IMR-90 (cell line): Measurements from ENCODE around the gene ABHD2. TPM values are rescaled to one million over a fixed set of nuclear protein-coding genes. Genes with fewer than 3 reads are reported as not detected.

Experiments
- ATAC-seq: fragments of 200-7000 bp; cut with Tn5 transposase; 2 replicates; pipeline ENCODE4 v1.9.1; 2020; ENCODE audit warnings: low read depth, mild to moderate bottlenecking, moderate library complexity
- BruUV-seq: library from RNA; stranded (reverse); fragments of 400-500 nt; replicated peaks from 2 replicates; lab custom pipeline; 2021; lab: Mats Ljungman, UMichigan
- CTCF ChIA-PET: fragments of 300-600 bp; formaldehyde crosslinking; extraction: SDS; loops from one replicate; lab custom pipeline; 2021; ENCODE audit warnings: antibody characterized with exemption; lab: Yijun Ruan, JAX
- POLR2A ChIA-PET: fragments of 300-600 bp; sonication (Branson Sonifier 250); formaldehyde crosslinking; loops from one replicate; lab custom pipeline; 2022; ENCODE audit warnings: antibody characterized with exemption; ENCODE audit not compliant: unreplicated experiment; lab: Charles Lee
- DNase-seq: peaks from one replicate; pipeline ENCODE4 v3.0.0; 2013
- H2AFZ ChIP-seq: replicated peaks from 2 replicates; pipeline ENCODE3; 2013; ENCODE audit warnings: low read length, mild to moderate bottlenecking; ENCODE audit not compliant: poor library complexity
- H2AK5ac ChIP-seq: 2 replicates; pipeline ENCODE4 v1.6.1; 2013; ENCODE audit warnings: low read depth, low read length, inconsistent platforms
- H2AK9ac ChIP-seq: replicated peaks from 2 replicates; pipeline ENCODE3; 2013; ENCODE audit warnings: mild to moderate bottlenecking, low read depth, low read length, moderate library complexity; ENCODE audit not compliant: poor library complexity
- H2BK120ac ChIP-seq: 2 replicates; pipeline ENCODE4 v1.6.1; 2013; ENCODE audit warnings: low read depth, low read length, inconsistent platforms
- H2BK15ac ChIP-seq: 3 replicates; pipeline ENCODE4 v1.6.1; 2013; ENCODE audit warnings: low read depth, low read length, inconsistent platforms
- H2BK20ac ChIP-seq: 2 replicates; pipeline ENCODE4 v1.6.1; 2013; ENCODE audit warnings: low read depth, mild to moderate bottlenecking, inconsistent platforms, low read length, moderate library complexity
- H2BK5ac ChIP-seq: 2 replicates; pipeline ENCODE4 v1.6.1; 2013; ENCODE audit warnings: mild to moderate bottlenecking, low read depth, low read length, inconsistent platforms; ENCODE audit not compliant: poor library complexity, severe bottlenecking
- H3K14ac ChIP-seq: replicated peaks from 2 replicates; pipeline ENCODE4 v1.6.1; 2013; ENCODE audit warnings: low read depth, low read length, inconsistent platforms
- H3K18ac ChIP-seq: 2 replicates; pipeline ENCODE4 v1.6.1; 2013; ENCODE audit warnings: low read depth, low read length, control low read depth
- H3K23ac ChIP-seq: 2 replicates; pipeline ENCODE4 v1.6.1; 2013; ENCODE audit warnings: low read depth, low read length, inconsistent platforms
- H3K27ac ChIP-seq: 2 replicates; pipeline ENCODE4 v1.5.1; 2013; ENCODE audit warnings: mild to moderate bottlenecking, control low read depth, low read length; ENCODE audit not compliant: insufficient read depth
- H3K27me3 ChIP-seq: 2 replicates; pipeline ENCODE4 v1.6.1; 2013; ENCODE audit warnings: low read length; ENCODE audit not compliant: control insufficient read depth, insufficient read depth
- H3K36me3 ChIP-seq: 2 replicates; pipeline ENCODE4 v1.6.1; 2013; ENCODE audit warnings: low read length, mixed read lengths; ENCODE audit not compliant: control insufficient read depth, insufficient read depth
- H3K4ac ChIP-seq: 2 replicates; pipeline ENCODE4 v1.6.1; 2013; ENCODE audit warnings: low read depth, low read length, inconsistent platforms
- H3K4me1 ChIP-seq: 2 replicates; pipeline ENCODE4 v1.6.1; 2013; ENCODE audit warnings: low read length, mixed read lengths; ENCODE audit not compliant: control insufficient read depth, insufficient read depth
- H3K4me2 ChIP-seq: 2 replicates; pipeline ENCODE4 v1.6.1; 2013; ENCODE audit warnings: low read depth, mild to moderate bottlenecking, control low read depth, low read length, moderate library complexity
- H3K4me3 ChIP-seq: 2 replicates; pipeline ENCODE4 v1.5.1; 2013; ENCODE audit warnings: low read depth, mild to moderate bottlenecking, control low read depth, low read length, moderate library complexity; ENCODE audit not compliant: insufficient read depth
- H3K56ac ChIP-seq: 2 replicates; pipeline ENCODE4 v1.6.1; 2013; ENCODE audit warnings: low read length, inconsistent platforms; ENCODE audit not compliant: insufficient read depth; ENCODE audit errors: extremely low read depth
- H3K79me1 ChIP-seq, 2 experiments: 2 replicates each; pipeline ENCODE4 v1.6.1; 2013; ENCODE audit warnings: low read length in 2 of 2, inconsistent platforms in 1 of 2, low read depth in 1 of 2
- H3K9ac ChIP-seq: 2 replicates; pipeline ENCODE4 v1.6.1; 2013; ENCODE audit warnings: low read depth, low read length, control low read depth
- H3K9me1 ChIP-seq: 2 replicates; pipeline ENCODE4 v1.6.1; 2013; ENCODE audit warnings: low read length, inconsistent platforms; ENCODE audit not compliant: insufficient read depth
- H3K9me3 ChIP-seq: 2 replicates; pipeline ENCODE4 v1.6.1; 2013; ENCODE audit warnings: low read length; ENCODE audit not compliant: control insufficient read depth, insufficient read depth
- H4K20me1 ChIP-seq: 2 replicates; pipeline ENCODE4 v1.6.1; 2013; ENCODE audit warnings: low read length, inconsistent platforms; ENCODE audit not compliant: insufficient read depth
- H4K5ac ChIP-seq: 2 replicates; pipeline ENCODE4 v1.6.1; 2013; ENCODE audit warnings: mild to moderate bottlenecking, low read depth, low read length, control low read depth
- H4K8ac ChIP-seq, 2 experiments: 2 replicates each; pipeline ENCODE4 v1.6.1; 2013; ENCODE audit warnings: low read depth in 2 of 2, low read length in 2 of 2, control low read depth in 1 of 2, inconsistent platforms in 1 of 2
- H4K91ac ChIP-seq: 2 replicates; pipeline ENCODE4 v1.6.1; 2013; ENCODE audit warnings: low read depth, low read length, inconsistent platforms; ENCODE audit not compliant: insufficient read depth
- CEBPB ChIP-seq: IDR thresholded peaks from 2 replicates; pipeline ENCODE4 v1.6.1; 2012; ENCODE audit warnings: low read depth, low read length, improper control_type of control experiment
- CHD1 ChIP-seq: IDR thresholded peaks from 2 replicates; pipeline ENCODE4 v1.6.1; 2012; ENCODE audit warnings: low read depth, low read length, improper control_type of control experiment
- FOS ChIP-seq: fragments of 150-350 bp; IDR thresholded peaks from 2 replicates; pipeline ENCODE4 v1.6.1; 2016; ENCODE audit warnings: low read depth, low read length
- RCOR1 ChIP-seq: IDR thresholded peaks from 2 replicates; pipeline ENCODE4 v1.6.1; 2012; ENCODE audit warnings: mild to moderate bottlenecking, low read length, improper control_type of control experiment; ENCODE audit not compliant: insufficient replicate concordance
- RFX5 ChIP-seq: IDR thresholded peaks from 2 replicates; pipeline ENCODE4 v1.8.0; 2012; ENCODE audit warnings: low read depth, mild to moderate bottlenecking, low read length, moderate library complexity
- SMC3 ChIP-seq: fragments of 150-350 bp; IDR thresholded peaks from 2 replicates; pipeline ENCODE4 v1.6.1; 2016; ENCODE audit warnings: low read depth, mild to moderate bottlenecking, antibody characterized with exemption, low read length, moderate library complexity
- WGBS, 2 experiments: methylation state at CpG; one replicate each; pipeline versions ENCODE4 v1.1.5 to v1.1.7; 2013; ENCODE audit warnings: missing lambda C conversion rate in 2 of 2; ENCODE audit not compliant: insufficient read length in 1 of 2; ENCODE audit errors: extremely low coverage in 2 of 2; 5-methylcytosine and 5-hydroxymethylcytosine counted together
- dilution Hi-C: fragments of 300-500 bp; cut with HindIII; formaldehyde crosslinking; loops from one replicate; pipeline ENCODE4 v1.14.3; 2018; ENCODE audit warnings: low sequenced_read_pairs; ENCODE audit not compliant: unreplicated experiment
- in situ Hi-C: fragments of 300-500 bp; cut with MboI; formaldehyde crosslinking; loops from 3 replicates; pipeline ENCODE4 v1.14.3; 2019; ENCODE audit warnings: low sequenced_read_pairs, inconsistent platforms, mixed read lengths
- intact Hi-C: fragments of 100-400 bp; cut with micrococcal nuclease; formaldehyde crosslinking; loops from 2 replicates; pipeline ENCODE4 v1.10.0; 2022
- polyA plus RNA-seq, 3 experiments: library from polyadenylated mRNA; depleted of rRNA; stranded (reverse); fragments of >200 nt; gene quantifications; 2 replicates each; pipeline ENCODE4 v1.2.3, GENCODE V29; 2012; ENCODE audit warnings: low replicate concordance in 1 of 3
- total RNA-seq: library from RNA; depleted of rRNA; stranded (reverse); fragments of >200 nt; gene quantifications from 2 replicates; pipeline ENCODE4 v1.2.3, GENCODE V29; 2012
- TF ChIP-seq, protein P1 (sequence below): fragments of 150-350 bp; IDR thresholded peaks from 2 replicates; pipeline ENCODE4 v1.6.1; 2017; ENCODE audit warnings: mild to moderate bottlenecking, antibody characterized with exemption, low read length, low read depth
- TF ChIP-seq, protein P2 (sequence below): conservative IDR thresholded peaks from 2 replicates; pipeline ENCODE4 v1.5.1; 2012; ENCODE audit warnings: mild to moderate bottlenecking, low read depth, low read length, improper control_type of control experiment

The ABHD2 gene
- total and polyA plus RNA-seq, 2 of the 4 experiments (the other 2 are of a cell fraction): 31.2 to 62.9 TPM

GRCh38 chr15:89072277-89072869, 15.9 kb upstream of the ABHD2 start:
- Histone ChIP-seq H3K36me3 (no peaks in the 10 kb centered on the region), H4K5ac (no peak overlapping the region), H3K18ac (no peak overlapping the region), H2BK5ac (no peak overlapping the region), H3K4me1 (peaks cover 2% of the 10 kb centered on the region; the same call in 1 of the 2 replicates), H2BK15ac (no peak overlapping the region), H2AK9ac (no peak overlapping the region), H3K27me3 (no peaks in the 10 kb centered on the region), H3K14ac (no peak overlapping the region), H3K4ac (no peak overlapping the region), H3K9me3 (peaks cover 4% of the 10 kb centered on the region), H3K56ac (no peak overlapping the region), H2BK20ac (no peak overlapping the region), H3K4me2 (no peak overlapping the region), H4K91ac (no peak overlapping the region), H3K79me1 (no peaks in the 10 kb centered on the region), H2AK5ac (no peak overlapping the region), H3K4me3 (no peak overlapping the region), H4K20me1 (no peaks in the 10 kb centered on the region), H2AFZ (no peak overlapping the region), H3K27ac (no peak overlapping the region), H3K23ac (no peak overlapping the region), H2BK120ac (no peak overlapping the region), H3K9ac (no peak overlapping the region), H3K9me1 (no peaks in the 10 kb centered on the region), H4K8ac (no peak overlapping the region)
- no peak for DNase-seq
- dilution Hi-C loops: no loop called here
- intact Hi-C loops: no loop called here
- no peak for ATAC-seq
- WGBS, 2 experiments: 67% methylated on average over 1 of the region's 3 CpGs; no CpG with 5 or more reads in 1 of the 2 experiments
- TF ChIP-seq, protein P1, sequence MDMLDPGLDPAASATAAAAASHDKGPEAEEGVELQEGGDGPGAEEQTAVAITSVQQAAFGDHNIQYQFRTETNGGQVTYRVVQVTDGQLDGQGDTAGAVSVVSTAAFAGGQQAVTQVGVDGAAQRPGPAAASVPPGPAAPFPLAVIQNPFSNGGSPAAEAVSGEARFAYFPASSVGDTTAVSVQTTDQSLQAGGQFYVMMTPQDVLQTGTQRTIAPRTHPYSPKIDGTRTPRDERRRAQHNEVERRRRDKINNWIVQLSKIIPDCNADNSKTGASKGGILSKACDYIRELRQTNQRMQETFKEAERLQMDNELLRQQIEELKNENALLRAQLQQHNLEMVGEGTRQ: no peak
- TF ChIP-seq CEBPB (no peak), CHD1 (no peak), RFX5 (no peak), FOS (no peak), SMC3 (no peak), RCOR1 (no peak)
- TF ChIP-seq, protein P2, sequence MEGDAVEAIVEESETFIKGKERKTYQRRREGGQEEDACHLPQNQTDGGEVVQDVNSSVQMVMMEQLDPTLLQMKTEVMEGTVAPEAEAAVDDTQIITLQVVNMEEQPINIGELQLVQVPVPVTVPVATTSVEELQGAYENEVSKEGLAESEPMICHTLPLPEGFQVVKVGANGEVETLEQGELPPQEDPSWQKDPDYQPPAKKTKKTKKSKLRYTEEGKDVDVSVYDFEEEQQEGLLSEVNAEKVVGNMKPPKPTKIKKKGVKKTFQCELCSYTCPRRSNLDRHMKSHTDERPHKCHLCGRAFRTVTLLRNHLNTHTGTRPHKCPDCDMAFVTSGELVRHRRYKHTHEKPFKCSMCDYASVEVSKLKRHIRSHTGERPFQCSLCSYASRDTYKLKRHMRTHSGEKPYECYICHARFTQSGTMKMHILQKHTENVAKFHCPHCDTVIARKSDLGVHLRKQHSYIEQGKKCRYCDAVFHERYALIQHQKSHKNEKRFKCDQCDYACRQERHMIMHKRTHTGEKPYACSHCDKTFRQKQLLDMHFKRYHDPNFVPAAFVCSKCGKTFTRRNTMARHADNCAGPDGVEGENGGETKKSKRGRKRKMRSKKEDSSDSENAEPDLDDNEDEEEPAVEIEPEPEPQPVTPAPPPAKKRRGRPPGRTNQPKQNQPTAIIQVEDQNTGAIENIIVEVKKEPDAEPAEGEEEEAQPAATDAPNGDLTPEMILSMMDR: no peak
- in situ Hi-C loops: no loop called here
- no TSS peak for BruUV-seq
- CTCF ChIA-PET: no interaction called here
- POLR2A ChIA-PET: no interaction called here
